Liver (tissue), 9 donors: ENCODE results near the gene LGALS16. TPM values are rescaled to one million over a fixed set of nuclear protein-coding genes. Genes with fewer than 3 reads are reported as not detected.

Experiments used
- DNase-seq: peaks from one replicate; pipeline ENCODE4 v3.0.0-alpha.2; 2017; ENCODE audit warnings: low spot score
- H3K27ac ChIP-seq, 2 donors: one replicate each; pipeline ENCODE4 v1.7.0; 2013; ENCODE audit warnings: inconsistent platforms in 2 of 2, low read length in 2 of 2, control low read depth in 1 of 2, low read depth in 1 of 2, mild to moderate bottlenecking in 1 of 2
- H3K27me3 ChIP-seq, 4 donors: one replicate each; pipeline versions ENCODE4 v1.6.1 to v1.7.0; 2013; ENCODE audit warnings: low read length in 3 of 4, inconsistent platforms in 1 of 4, mild to moderate bottlenecking in 1 of 4, moderate library complexity in 1 of 4; ENCODE audit not compliant: control insufficient read depth in 4 of 4, insufficient read depth in 4 of 4
- H3K36me3 ChIP-seq, 4 donors: one replicate each; pipeline versions ENCODE4 v1.6.1 to v1.7.0; 2013; ENCODE audit warnings: low read length in 3 of 4, mild to moderate bottlenecking in 3 of 4, low read depth in 1 of 4, moderate library complexity in 1 of 4; ENCODE audit not compliant: control insufficient read depth in 4 of 4, insufficient read depth in 3 of 4
- H3K4me1 ChIP-seq, 4 donors: one replicate each; pipeline versions ENCODE4 v1.6.1 to v1.7.0; 2013; ENCODE audit warnings: low read length in 3 of 4, mild to moderate bottlenecking in 3 of 4, moderate library complexity in 1 of 4; ENCODE audit not compliant: control insufficient read depth in 4 of 4, insufficient read depth in 4 of 4
- H3K4me3 ChIP-seq, 3 donors: one replicate each; pipeline versions ENCODE4 v1.6.1 to v1.7.0; 2013; ENCODE audit warnings: low read length in 3 of 3, control low read depth in 1 of 3, low read depth in 1 of 3, mild to moderate bottlenecking in 1 of 3
- H3K9ac ChIP-seq, 2 donors: one replicate each; pipeline ENCODE4 v1.7.0; 2013; ENCODE audit warnings: low read length in 2 of 2, mild to moderate bottlenecking in 2 of 2, moderate library complexity in 2 of 2, control low read depth in 1 of 2, low read depth in 1 of 2
- H3K9me3 ChIP-seq, 4 donors: one replicate each; pipeline versions ENCODE4 v1.6.1 to v1.7.0; 2013; ENCODE audit warnings: low read length in 3 of 4; ENCODE audit not compliant: control insufficient read depth in 4 of 4
- FOXA1 ChIP-seq: IDR thresholded peaks from 2 replicates; pipeline ENCODE4 v1.6.1; 2016; ENCODE audit warnings: antibody characterized with exemption
- FOXA2 ChIP-seq: IDR thresholded peaks from 2 replicates; pipeline ENCODE4 v1.6.1; 2016; ENCODE audit warnings: antibody characterized with exemption
- GABPA ChIP-seq, 2 donors: IDR thresholded peaks in 1 of 2; conservative IDR thresholded peaks in 1 of 2; 2 replicates each; pipeline ENCODE4 v1.6.1; 2016; ENCODE audit warnings: antibody characterized with exemption in 2 of 2, mild to moderate bottlenecking in 1 of 2, moderate library complexity in 1 of 2
- HNF4A ChIP-seq, 2 donors: conservative IDR thresholded peaks; 2 replicates each; pipeline ENCODE4 v1.6.1; 2016; ENCODE audit warnings: antibody characterized with exemption in 2 of 2, mild to moderate bottlenecking in 2 of 2
- JUND ChIP-seq, 2 donors: IDR thresholded peaks; 2 replicates each; pipeline ENCODE4 v1.6.1; 2016; ENCODE audit warnings: antibody characterized with exemption in 2 of 2
- NR2F2 ChIP-seq: IDR thresholded peaks from 2 replicates; pipeline ENCODE4 v1.6.1; 2016; ENCODE audit warnings: antibody characterized with exemption
- RAD21 ChIP-seq, 2 donors: IDR thresholded peaks; 2 replicates each; pipeline ENCODE4 v1.6.1; 2016; ENCODE audit warnings: antibody characterized with exemption in 2 of 2, mild to moderate bottlenecking in 2 of 2
- RXRA ChIP-seq, 2 donors: IDR thresholded peaks; 2 replicates each; pipeline ENCODE4 v1.6.1; 2017 to 2018; ENCODE audit warnings: antibody characterized with exemption in 2 of 2, mild to moderate bottlenecking in 1 of 2
- SP1 ChIP-seq: IDR thresholded peaks from 2 replicates; pipeline ENCODE4 v1.6.1; 2018; ENCODE audit warnings: antibody characterized with exemption, mild to moderate bottlenecking
- TAF1 ChIP-seq: conservative IDR thresholded peaks from 2 replicates; pipeline ENCODE4 v1.6.1; 2016; ENCODE audit warnings: antibody characterized with exemption, mild to moderate bottlenecking
- YY1 ChIP-seq: IDR thresholded peaks from 2 replicates; pipeline ENCODE4 v1.6.1; 2016; ENCODE audit warnings: antibody characterized with exemption, mild to moderate bottlenecking
- WGBS: extraction: QIAGEN DNeasy Blood & Tissue Kit; methylation state at CpG from one replicate; pipeline ENCODE4 v1.1.7; 2013; 5-methylcytosine and 5-hydroxymethylcytosine counted together
- polyA plus RNA-seq, 2 donors: library from polyadenylated mRNA; stranded (reverse) in 1 of 2; unstranded in 1 of 2; fragments of 200-250 nt in 1 of 2; fragments of >200 nt in 1 of 2; fragmentation: Nextera tagmentation in 1 of 2; extraction: Ambion mirVana in 1 of 2; gene quantifications; one replicate each; pipeline versions ENCODE4 v1.2.1 to v1.2.3, GENCODE V29; 2013 to 2015
- total RNA-seq, 2 donors: library from RNA; depleted of rRNA; stranded (reverse); fragments of >200 nt; gene quantifications; one replicate each; pipeline ENCODE4 v1.2.3, GENCODE V29; 2014
- TF ChIP-seq, protein P1 (sequence below): IDR thresholded peaks from 2 replicates; pipeline ENCODE4 v1.6.1; 2016; ENCODE audit warnings: antibody characterized with exemption
- TF ChIP-seq, protein P2 (sequence below): fragments of 150-350 bp; IDR thresholded peaks from 2 replicates; pipeline ENCODE4 v1.5.1; 2017; ENCODE audit warnings: improper control_type of control experiment, low read depth, low read length; ENCODE audit not compliant: missing input control
- TF ChIP-seq, protein P3 (sequence below): IDR thresholded peaks from 2 replicates; pipeline ENCODE4 v1.6.1; 2016; ENCODE audit warnings: antibody characterized with exemption
- TF ChIP-seq, protein P4 (sequence below): IDR thresholded peaks from 2 replicates; pipeline ENCODE4 v1.6.1; 2016; ENCODE audit warnings: antibody characterized with exemption
- donor health status: healthy.
- donor health status: healthy.
- donor health status: healthy.
- donor health status: healthy.
- donor health status: healthy.

Gene LGALS16, protein sequence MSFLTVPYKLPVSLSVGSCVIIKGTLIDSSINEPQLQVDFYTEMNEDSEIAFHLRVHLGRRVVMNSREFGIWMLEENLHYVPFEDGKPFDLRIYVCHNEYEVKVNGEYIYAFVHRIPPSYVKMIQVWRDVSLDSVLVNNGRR
- total RNA-seq (not detected), polyA plus RNA-seq (not detected)

DNA sequence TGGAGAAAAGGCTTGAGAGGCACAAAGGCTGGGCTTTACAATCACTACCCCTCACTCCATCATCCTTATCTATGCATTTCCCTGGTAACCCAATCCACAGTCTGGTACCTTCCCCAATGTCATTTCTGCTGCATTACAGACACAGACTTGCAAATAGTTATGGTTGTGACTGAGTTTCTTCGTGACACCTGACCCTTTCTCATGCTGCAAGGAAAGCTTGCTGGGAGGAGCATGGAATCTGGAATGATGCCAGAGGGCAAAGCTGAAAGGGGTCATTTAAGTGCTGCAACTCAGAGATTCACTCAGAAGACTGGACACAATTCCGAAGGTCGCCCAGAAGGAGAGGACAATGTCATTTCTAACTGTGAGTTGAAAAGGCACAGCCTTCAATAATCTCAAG is at the start of gene LGALS16:
Gene LGALS16, plus strand, starts transcription at position 301 of the 400 bp plus-strand sequence. Its CDS starts 49 bp downstream, at position 350.
- Histone ChIP-seq H3K27me3 (peaks cover 0 to 2% (median 0%) of the 10 kb centered on the region in 4 donors), H3K9me3 (no peaks in the 10 kb centered on the region), H3K36me3 (no peaks in the 10 kb centered on the region), H3K27ac (no peak within 1 kb of the TSS), H3K4me1 (no peaks in the 10 kb centered on the region), H3K9ac (no peak within 1 kb of the TSS), H3K4me3 (no peak within 1 kb of the TSS)
- DNase-seq = no peak
- 49% methylated on average over 3 of the region's 3 CpGs for WGBS
- TF ChIP-seq TAF1 (no peak), NR2F2 (no peak), FOXA1 (no peak), SP1 (no peak), RXRA (IDR thresholded peaks at IDR 0.05) (no peak), FOXA2 (no peak), RAD21 (IDR thresholded peaks at IDR 0.05) (no peak), JUND (IDR thresholded peaks at IDR 0.05) (no peak), HNF4A (conservative IDR thresholded peaks at IDR 0.05) (no peak), YY1 (no peak), GABPA (IDR thresholded peaks at IDR 0.05 in 1 of 2, conservative IDR thresholded peaks at IDR 0.05 in 1 of 2) (no peak)
- TF ChIP-seq, protein P1, sequence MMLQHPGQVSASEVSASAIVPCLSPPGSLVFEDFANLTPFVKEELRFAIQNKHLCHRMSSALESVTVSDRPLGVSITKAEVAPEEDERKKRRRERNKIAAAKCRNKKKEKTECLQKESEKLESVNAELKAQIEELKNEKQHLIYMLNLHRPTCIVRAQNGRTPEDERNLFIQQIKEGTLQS = no peak
- TF ChIP-seq, protein P2, sequence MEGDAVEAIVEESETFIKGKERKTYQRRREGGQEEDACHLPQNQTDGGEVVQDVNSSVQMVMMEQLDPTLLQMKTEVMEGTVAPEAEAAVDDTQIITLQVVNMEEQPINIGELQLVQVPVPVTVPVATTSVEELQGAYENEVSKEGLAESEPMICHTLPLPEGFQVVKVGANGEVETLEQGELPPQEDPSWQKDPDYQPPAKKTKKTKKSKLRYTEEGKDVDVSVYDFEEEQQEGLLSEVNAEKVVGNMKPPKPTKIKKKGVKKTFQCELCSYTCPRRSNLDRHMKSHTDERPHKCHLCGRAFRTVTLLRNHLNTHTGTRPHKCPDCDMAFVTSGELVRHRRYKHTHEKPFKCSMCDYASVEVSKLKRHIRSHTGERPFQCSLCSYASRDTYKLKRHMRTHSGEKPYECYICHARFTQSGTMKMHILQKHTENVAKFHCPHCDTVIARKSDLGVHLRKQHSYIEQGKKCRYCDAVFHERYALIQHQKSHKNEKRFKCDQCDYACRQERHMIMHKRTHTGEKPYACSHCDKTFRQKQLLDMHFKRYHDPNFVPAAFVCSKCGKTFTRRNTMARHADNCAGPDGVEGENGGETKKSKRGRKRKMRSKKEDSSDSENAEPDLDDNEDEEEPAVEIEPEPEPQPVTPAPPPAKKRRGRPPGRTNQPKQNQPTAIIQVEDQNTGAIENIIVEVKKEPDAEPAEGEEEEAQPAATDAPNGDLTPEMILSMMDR = no peak
- TF ChIP-seq, protein P3, sequence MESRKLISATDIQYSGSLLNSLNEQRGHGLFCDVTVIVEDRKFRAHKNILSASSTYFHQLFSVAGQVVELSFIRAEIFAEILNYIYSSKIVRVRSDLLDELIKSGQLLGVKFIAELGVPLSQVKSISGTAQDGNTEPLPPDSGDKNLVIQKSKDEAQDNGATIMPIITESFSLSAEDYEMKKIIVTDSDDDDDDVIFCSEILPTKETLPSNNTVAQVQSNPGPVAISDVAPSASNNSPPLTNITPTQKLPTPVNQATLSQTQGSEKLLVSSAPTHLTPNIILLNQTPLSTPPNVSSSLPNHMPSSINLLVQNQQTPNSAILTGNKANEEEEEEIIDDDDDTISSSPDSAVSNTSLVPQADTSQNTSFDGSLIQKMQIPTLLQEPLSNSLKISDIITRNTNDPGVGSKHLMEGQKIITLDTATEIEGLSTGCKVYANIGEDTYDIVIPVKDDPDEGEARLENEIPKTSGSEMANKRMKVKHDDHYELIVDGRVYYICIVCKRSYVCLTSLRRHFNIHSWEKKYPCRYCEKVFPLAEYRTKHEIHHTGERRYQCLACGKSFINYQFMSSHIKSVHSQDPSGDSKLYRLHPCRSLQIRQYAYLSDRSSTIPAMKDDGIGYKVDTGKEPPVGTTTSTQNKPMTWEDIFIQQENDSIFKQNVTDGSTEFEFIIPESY = no peak
- TF ChIP-seq, protein P4, sequence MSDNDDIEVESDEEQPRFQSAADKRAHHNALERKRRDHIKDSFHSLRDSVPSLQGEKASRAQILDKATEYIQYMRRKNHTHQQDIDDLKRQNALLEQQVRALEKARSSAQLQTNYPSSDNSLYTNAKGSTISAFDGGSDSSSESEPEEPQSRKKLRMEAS = no peak

DNA sequence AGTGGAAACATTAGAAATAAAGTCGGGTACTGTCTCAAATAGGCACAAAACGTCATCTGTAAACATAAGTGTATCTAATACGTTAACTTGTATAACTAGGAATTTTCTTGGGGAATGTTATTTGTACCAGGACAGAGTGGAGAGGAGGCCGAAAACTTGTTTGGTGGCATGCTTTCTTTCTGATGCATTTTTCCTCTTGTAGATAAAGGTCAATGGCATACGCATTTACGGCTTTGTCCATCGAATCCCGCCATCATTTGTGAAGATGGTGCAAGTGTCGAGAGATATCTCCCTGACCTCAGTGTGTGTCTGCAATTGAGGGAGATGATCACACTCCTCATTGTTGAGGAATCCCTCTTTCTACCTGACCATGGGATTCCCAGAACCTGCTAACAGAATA is 48.7 kb upstream of the LGALS16 start:
- Histone ChIP-seq H3K9me3 (no peaks in the 10 kb centered on the region), H3K36me3 (no peaks in the 10 kb centered on the region), H3K27me3 (peaks cover 0 to 9% (median 5%) of the 10 kb centered on the region in 4 donors), H3K9ac (no peak overlapping the region), H3K4me1 (no peaks in the 10 kb centered on the region), H3K27ac (no peak overlapping the region), H3K4me3 (no peak overlapping the region)
- TF ChIP-seq, protein P3 = no peak
- no peak for TF ChIP-seq FOXA2
- TF ChIP-seq, protein P4 = no peak
- DNase-seq = no peak
- 79% methylated on average over 9 of the region's 9 CpGs for WGBS
